Putamen (tissue), 1 donor: ENCODE results near the gene TMEM170A.

ENCODE experiments used
- DNase-seq: peaks from one replicate; pipeline ENCODE4 v3.0.0-alpha.2; 2016; ENCODE audit warnings: low spot score

The TMEM170A gene

DNA sequence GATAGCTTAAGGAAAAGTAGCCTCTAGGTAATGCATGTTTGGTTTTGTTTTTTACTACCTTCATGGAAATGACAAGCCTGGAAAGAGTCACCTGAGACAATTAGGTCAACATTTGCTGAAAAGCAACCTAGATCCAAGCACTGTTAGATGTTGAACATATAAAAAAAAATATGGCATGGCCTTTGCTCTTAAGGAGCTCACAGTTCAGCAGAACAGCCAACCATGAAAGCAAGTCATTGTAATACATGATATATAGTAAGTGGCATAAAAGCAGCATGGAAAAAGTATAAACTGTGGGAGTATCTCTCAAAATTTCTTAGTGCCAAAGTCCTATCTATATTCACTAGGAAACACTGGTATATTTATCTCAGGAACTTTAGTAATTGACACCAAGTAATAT, 62.8 kb downstream of the TMEM170A start:
- DNase-seq = no peak

DNA sequence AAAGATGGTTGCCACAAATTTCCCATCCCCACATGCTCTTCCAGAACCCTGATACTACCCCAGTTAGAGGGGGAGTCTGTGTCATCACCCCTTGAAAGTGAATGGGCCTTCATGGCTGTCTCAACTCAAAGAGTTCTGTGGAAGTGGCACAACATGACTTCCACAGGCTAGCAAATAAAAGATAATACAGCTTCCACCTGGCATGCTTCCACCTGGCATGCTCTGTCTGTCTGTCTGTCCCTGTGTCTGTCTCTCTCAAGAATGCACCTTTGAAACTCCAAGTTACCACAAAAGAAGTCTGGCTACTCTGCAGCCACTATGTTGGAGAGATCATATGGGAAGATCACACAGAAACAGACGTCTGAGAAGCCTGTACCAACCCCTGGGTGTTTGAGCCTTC, 66.2 kb downstream of the TMEM170A start:
- DNase-seq = no peak

DNA sequence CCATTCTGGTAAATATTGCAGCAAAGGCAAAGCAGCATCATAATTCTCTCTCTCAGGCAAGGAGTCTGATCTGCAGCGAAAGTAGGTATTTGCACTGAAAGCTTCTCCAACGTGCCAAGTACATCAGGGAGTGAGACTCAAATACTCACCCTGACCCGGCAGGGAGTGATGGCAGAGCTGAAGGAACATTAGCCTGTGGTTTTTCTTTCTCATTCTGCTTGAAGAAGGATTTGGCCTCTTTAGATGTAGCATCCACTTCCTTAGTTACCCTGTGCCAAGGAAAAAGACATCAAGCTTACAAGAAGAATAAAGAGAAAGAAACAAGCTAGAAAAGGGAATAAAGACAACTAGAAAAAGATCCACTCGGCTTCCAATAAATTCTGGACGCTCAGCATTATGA, 69.5 kb downstream of the TMEM170A start:
- DNase-seq = no peak
